ENCODE results near the gene DEFB132.

The DEFB132 gene

GRCh38 chr20:258269-258858 is 840 bp downstream of the DEFB132 start:
- H3K27ac ChIP-seq, result no peak overlapping the region
- H3K4me2 ChIP-seq, result no peak overlapping the region
- no peak overlapping the region for H2AFZ ChIP-seq (ENCODE audit: low read depth)
- no peak overlapping the region for H3K9ac ChIP-seq
- H3K4me3 ChIP-seq (IDR thresholded peaks at IDR 0.05; ENCODE audit: insufficient read depth, low read depth, low read length), result no peak overlapping the region
- H3K36me3 ChIP-seq (ENCODE audit: insufficient read depth), result no peaks in the 10 kb centered on the region
- no peaks in the 10 kb centered on the region for H3K79me2 ChIP-seq (ENCODE audit: insufficient read depth, low read depth)
- no peaks in the 10 kb centered on the region for H3K27me3 ChIP-seq (ENCODE audit: insufficient read depth, low read depth)
- no peak for TF ChIP-seq CTCF (conservative IDR thresholded peaks at IDR 0.05; ENCODE audit: low read depth, low read length)
- H4K20me1 ChIP-seq (ENCODE audit: insufficient read depth), result no peaks in the 10 kb centered on the region
- no peaks in the 10 kb centered on the region for H3K4me1 ChIP-seq (ENCODE audit: low read depth, poor library complexity, severe bottlenecking)

- Histone ChIP-seq H3K27ac (no peak overlapping the region), H2AFZ (ENCODE audit: low read depth) (no peak overlapping the region), H3K4me2 (no peak overlapping the region)
These were observed 1.4 kb downstream of the DEFB132 start for GRCh38 chr20:258963-259362.

GRCh38 chr20:259981-260380 is 2.5 kb downstream of the DEFB132 start:
- Histone ChIP-seq H3K9ac (no peak overlapping the region), H3K4me2 (no peak overlapping the region), H4K20me1 (ENCODE audit: insufficient read depth) (no peaks in the 10 kb centered on the region), H3K79me2 (ENCODE audit: insufficient read depth, low read depth) (no peaks in the 10 kb centered on the region), H3K4me3 (IDR thresholded peaks at IDR 0.05; ENCODE audit: insufficient read depth, low read depth, low read length) (no peak overlapping the region), H2AFZ (ENCODE audit: low read depth) (no peak overlapping the region), H3K27me3 (ENCODE audit: insufficient read depth, low read depth) (no peaks in the 10 kb centered on the region), H3K36me3 (ENCODE audit: insufficient read depth) (no peaks in the 10 kb centered on the region), H3K4me1 (ENCODE audit: low read depth, poor library complexity, severe bottlenecking) (no peaks in the 10 kb centered on the region), H3K27ac (no peak overlapping the region)
- no peak for TF ChIP-seq CTCF (conservative IDR thresholded peaks at IDR 0.05; ENCODE audit: low read depth, low read length)

More at GRCh38 chr20:258963-259362, 1.4 kb downstream of the DEFB132 start:
- no peaks in the 10 kb centered on the region for H3K79me2 ChIP-seq (ENCODE audit: insufficient read depth, low read depth)
- H3K27me3 ChIP-seq (ENCODE audit: insufficient read depth, low read depth), result no peaks in the 10 kb centered on the region
- H3K4me3 ChIP-seq (IDR thresholded peaks at IDR 0.05; ENCODE audit: insufficient read depth, low read depth, low read length), result no peak overlapping the region
- no peaks in the 10 kb centered on the region for H4K20me1 ChIP-seq (ENCODE audit: insufficient read depth)
- no peaks in the 10 kb centered on the region for H3K36me3 ChIP-seq (ENCODE audit: insufficient read depth)
- no peak for TF ChIP-seq CTCF (conservative IDR thresholded peaks at IDR 0.05; ENCODE audit: low read depth, low read length)
- H3K4me1 ChIP-seq (ENCODE audit: low read depth, poor library complexity, severe bottlenecking), result no peaks in the 10 kb centered on the region
- H3K9ac ChIP-seq, result no peak overlapping the region

GRCh38 chr20:263701-264100 is 6.2 kb downstream of the DEFB132 start:
- H3K4me1 ChIP-seq (ENCODE audit: low read depth, poor library complexity, severe bottlenecking), result no peaks in the 10 kb centered on the region
- no peaks in the 10 kb centered on the region for H3K27me3 ChIP-seq (ENCODE audit: insufficient read depth, low read depth)
- no peaks in the 10 kb centered on the region for H4K20me1 ChIP-seq (ENCODE audit: insufficient read depth)
- no peaks in the 10 kb centered on the region for H3K36me3 ChIP-seq (ENCODE audit: insufficient read depth)
- H3K27ac ChIP-seq, result no peak overlapping the region
- no peak overlapping the region for H3K4me2 ChIP-seq
- no peaks in the 10 kb centered on the region for H3K79me2 ChIP-seq (ENCODE audit: insufficient read depth, low read depth)
- no peak overlapping the region for H3K4me3 ChIP-seq (IDR thresholded peaks at IDR 0.05; ENCODE audit: insufficient read depth, low read depth, low read length)
- no peak for TF ChIP-seq CTCF (conservative IDR thresholded peaks at IDR 0.05; ENCODE audit: low read depth, low read length)
- H2AFZ ChIP-seq (ENCODE audit: low read depth), result no peak overlapping the region
- no peak overlapping the region for H3K9ac ChIP-seq

Measured in KMS-11 (cell line).